BE2C (cell line): ENCODE data around the gene MICU1.
"Not testable (repeated sequence)": the region's sequence is repeated elsewhere in the genome, so short reads cannot be mapped to it uniquely, and the experiment has no call there.

Source experiments
- DNase-seq: peaks from one replicate; pipeline ENCODE4 v3.0.0-alpha.2; 2020
- H3K27me3 ChIP-seq: fragments of 250-450 bp; sonication (Bioruptor Pico); 2 replicates; pipeline ENCODE4 v1.5.1; 2020; ENCODE audit warnings: mild to moderate bottlenecking
- H3K36me3 ChIP-seq: fragments of 250-450 bp; sonication (Bioruptor Pico); 2 replicates; pipeline ENCODE4 v1.5.1; 2020; ENCODE audit warnings: mild to moderate bottlenecking
- H3K4me1 ChIP-seq: fragments of 250-450 bp; sonication (Bioruptor Pico); 2 replicates; pipeline ENCODE4 v1.5.1; 2020
- H3K4me3 ChIP-seq: 2 replicates; pipeline ENCODE4 v1.5.1; 2011; ENCODE audit warnings: low read depth, low read length
- H3K9me3 ChIP-seq: fragments of 250-450 bp; sonication (Bioruptor Pico); 2 replicates; pipeline ENCODE4 v1.5.1; 2020
- TF ChIP-seq, protein P1 (sequence below): IDR thresholded peaks from 2 replicates; pipeline ENCODE4 v1.5.1; 2012; ENCODE audit warnings: mild to moderate bottlenecking, low read depth, low read length

Gene MICU1

DNA sequence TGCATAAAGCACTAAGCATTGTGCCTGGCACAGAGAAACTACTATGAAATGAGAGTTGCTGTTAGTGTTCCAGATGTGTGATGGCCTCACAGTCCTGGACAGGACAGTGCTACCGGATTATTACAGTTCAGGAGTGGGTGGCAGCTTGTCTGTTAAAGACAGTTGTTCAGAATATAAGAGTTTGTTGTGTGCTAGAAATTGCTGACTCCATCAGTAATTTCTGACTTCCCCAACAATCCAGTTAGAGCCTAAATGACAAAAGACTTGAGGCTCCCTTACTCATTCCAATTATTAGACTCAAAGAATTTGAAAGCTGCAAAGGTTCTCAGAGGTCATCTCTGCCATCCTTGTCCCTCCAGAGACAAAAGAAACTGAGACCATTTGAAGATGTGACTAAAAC is 236.9 kb downstream of the MICU1 start:
- Histone ChIP-seq H3K4me3 (no peak overlapping the region), H3K36me3 (no peaks in the 10 kb centered on the region), H3K9me3 (no peaks in the 10 kb centered on the region), H3K27me3 (no peaks in the 10 kb centered on the region; the same call in 1 of the 2 replicates), H3K4me1 (no peaks in the 10 kb centered on the region; the same call in 1 of the 2 replicates)
- no peak for DNase-seq
- TF ChIP-seq, protein P1, sequence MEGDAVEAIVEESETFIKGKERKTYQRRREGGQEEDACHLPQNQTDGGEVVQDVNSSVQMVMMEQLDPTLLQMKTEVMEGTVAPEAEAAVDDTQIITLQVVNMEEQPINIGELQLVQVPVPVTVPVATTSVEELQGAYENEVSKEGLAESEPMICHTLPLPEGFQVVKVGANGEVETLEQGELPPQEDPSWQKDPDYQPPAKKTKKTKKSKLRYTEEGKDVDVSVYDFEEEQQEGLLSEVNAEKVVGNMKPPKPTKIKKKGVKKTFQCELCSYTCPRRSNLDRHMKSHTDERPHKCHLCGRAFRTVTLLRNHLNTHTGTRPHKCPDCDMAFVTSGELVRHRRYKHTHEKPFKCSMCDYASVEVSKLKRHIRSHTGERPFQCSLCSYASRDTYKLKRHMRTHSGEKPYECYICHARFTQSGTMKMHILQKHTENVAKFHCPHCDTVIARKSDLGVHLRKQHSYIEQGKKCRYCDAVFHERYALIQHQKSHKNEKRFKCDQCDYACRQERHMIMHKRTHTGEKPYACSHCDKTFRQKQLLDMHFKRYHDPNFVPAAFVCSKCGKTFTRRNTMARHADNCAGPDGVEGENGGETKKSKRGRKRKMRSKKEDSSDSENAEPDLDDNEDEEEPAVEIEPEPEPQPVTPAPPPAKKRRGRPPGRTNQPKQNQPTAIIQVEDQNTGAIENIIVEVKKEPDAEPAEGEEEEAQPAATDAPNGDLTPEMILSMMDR, result no peak

DNA sequence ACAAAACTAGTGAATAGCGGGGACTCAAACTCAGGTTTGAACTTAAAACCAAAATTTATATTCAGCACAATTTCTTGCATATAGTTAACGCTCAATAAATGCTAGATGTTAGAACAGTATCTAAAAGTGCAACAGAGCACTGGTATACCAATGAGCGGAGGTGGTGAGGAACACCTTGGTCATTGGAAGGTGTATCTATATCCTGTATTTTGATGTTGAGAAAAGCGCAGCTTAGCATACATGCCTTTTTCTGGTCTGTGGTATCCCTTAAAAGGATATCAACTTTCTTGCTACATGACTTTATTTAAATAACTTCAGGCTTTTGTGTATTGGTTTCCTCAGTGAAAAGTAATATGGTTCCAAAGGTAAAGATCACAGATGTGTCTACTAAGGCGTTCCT is 237.8 kb downstream of the MICU1 start:
- Histone ChIP-seq H3K4me3 (no peak overlapping the region), H3K27me3 (no peaks in the 10 kb centered on the region; the same call in 1 of the 2 replicates), H3K4me1 (no peaks in the 10 kb centered on the region; the same call in 1 of the 2 replicates), H3K36me3 (no peaks in the 10 kb centered on the region), H3K9me3 (no peaks in the 10 kb centered on the region)
- no peak for DNase-seq
- TF ChIP-seq, protein P1, result no peak

DNA sequence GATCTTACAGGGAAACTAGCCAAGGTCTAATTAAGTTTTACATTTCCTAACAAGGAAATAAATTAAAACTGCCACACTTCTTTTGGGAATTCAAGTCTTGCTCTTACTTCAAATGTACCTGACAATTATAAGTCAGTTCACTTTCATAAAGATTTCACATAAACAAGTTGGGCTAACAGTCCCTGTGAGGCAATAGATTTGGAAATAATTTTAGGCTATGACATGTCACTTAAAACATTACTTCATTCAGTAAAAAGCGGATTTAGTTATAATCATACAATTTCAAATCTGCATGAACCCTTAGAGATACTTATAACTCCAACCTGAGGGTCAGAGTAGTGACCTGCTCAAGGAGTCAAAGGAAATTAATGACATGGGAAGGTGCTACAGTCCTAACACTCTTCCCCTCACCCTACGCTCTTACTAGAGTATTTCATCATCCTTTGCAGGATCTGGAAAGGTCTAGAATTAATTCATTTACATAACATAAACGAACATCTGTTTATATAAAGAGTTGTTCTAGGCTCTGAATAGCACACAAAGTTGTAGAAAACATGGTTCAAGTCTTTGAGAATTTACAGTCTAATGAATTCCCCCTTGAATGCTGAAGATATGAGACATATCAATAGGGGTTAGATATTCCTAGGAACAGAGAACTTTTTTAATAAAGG is 238.8 kb downstream of the MICU1 start:
- no peak overlapping the region for H3K4me3 ChIP-seq
- no peak for DNase-seq
- H3K4me1 ChIP-seq, result no peaks in the 10 kb centered on the region; the same call in 1 of the 2 replicates
- no peaks in the 10 kb centered on the region for H3K9me3 ChIP-seq
- TF ChIP-seq, protein P1, result no peak
- H3K27me3 ChIP-seq, result no peaks in the 10 kb centered on the region; the same call in 1 of the 2 replicates
- no peaks in the 10 kb centered on the region for H3K36me3 ChIP-seq

DNA sequence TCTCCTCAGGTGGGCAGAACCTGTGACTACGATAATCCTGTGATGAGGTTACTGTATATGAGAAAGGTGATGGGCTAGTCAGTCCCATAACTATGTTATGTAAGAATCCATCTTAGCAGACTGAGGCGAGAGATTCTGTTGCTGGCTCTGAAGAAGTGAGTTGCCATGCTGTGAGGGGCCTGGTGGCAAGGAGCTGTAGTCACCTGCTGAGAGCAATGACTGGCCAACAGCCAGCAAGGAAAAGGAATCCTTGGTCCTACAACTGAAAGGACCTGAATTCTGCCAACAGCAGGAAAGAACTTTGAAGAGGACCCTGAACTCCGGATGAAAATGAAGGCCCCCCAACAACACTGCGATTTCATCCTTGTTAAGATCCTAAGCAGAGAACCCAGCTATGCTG is 240.2 kb downstream of the MICU1 start:
- Histone ChIP-seq H3K36me3 (no peaks in the 10 kb centered on the region), H3K27me3 (no peaks in the 10 kb centered on the region; the same call in 1 of the 2 replicates), H3K4me1 (no peaks in the 10 kb centered on the region; the same call in 1 of the 2 replicates), H3K9me3 (no peaks in the 10 kb centered on the region), H3K4me3 (no peak overlapping the region)
- TF ChIP-seq, protein P1, result no peak
- DNase-seq, result no peak

DNA sequence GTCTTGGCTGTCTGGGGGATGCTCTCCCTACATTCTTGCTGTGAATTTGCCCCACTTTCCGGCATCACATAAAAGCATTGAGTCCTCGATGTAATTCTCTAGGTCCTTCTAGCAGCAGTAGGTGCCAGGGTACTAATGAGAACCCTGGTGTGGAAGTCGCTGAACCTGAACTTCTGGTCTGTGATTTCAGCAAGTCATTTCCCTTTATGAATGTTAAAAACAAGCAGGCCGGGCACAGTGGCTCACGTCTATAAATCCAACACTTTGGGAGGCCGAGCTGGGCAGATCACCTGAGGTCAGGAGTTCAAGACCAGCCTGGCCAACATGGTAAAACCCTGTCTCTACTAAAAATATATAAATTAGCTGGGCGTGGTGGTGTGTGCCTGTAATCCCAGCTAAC is 240.9 kb downstream of the MICU1 start:
- not testable (repeated sequence) for H3K27me3 ChIP-seq, H3K36me3 ChIP-seq, H3K4me1 ChIP-seq, DNase-seq, H3K4me3 ChIP-seq, H3K9me3 ChIP-seq

DNA sequence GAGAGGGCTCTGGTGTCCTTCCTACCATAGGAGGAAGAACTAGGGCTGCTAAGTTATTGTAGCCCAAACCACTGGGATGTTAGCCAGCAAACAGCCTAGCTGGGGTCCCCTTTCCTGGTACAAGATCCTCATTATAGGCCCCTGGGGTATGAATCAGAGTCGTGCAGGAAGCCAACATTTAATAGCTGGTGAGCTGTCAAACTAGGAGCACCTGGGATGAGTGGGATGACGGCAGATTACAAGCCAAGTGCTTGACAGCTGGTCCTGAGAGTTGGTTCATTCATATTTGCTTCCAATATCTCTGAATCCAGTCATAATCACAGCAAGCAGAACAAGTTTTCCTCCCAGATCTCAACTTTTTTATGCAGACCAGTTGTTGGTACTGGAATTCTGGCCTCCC is 246.1 kb downstream of the MICU1 start:
- Histone ChIP-seq H3K9me3 (no peaks in the 10 kb centered on the region), H3K4me1 (no peaks in the 10 kb centered on the region), H3K4me3 (no peak overlapping the region), H3K36me3 (no peaks in the 10 kb centered on the region), H3K27me3 (no peaks in the 10 kb centered on the region)
- DNase-seq, result no peak
- TF ChIP-seq, protein P1, result no peak
